Neuronal stem cell (in vitro differentiated cells): ENCODE data around the gene KRT2.

ENCODE experiments used
- DNase-seq: peaks from one replicate; pipeline ENCODE4 v3.0.0-alpha.2; 2013; ENCODE audit warnings: low spot score
- H2AFZ ChIP-seq: one replicate; pipeline ENCODE4 v1.6.1; 2013; ENCODE audit warnings: mild to moderate bottlenecking, low read length, inconsistent platforms
- H2AK5ac ChIP-seq: 2 replicates; pipeline ENCODE4 v1.6.1; 2013; ENCODE audit warnings: low read depth, mild to moderate bottlenecking, inconsistent platforms, low read length, moderate library complexity, mixed read lengths
- H2BK120ac ChIP-seq: 2 replicates; pipeline ENCODE4 v1.6.1; 2013; ENCODE audit warnings: low read depth, mild to moderate bottlenecking, inconsistent platforms, low read length, moderate library complexity, mixed read lengths
- H2BK12ac ChIP-seq: one replicate; pipeline ENCODE4 v1.6.1; 2013; ENCODE audit warnings: low read length, inconsistent platforms
- H2BK15ac ChIP-seq: 2 replicates; pipeline ENCODE4 v1.6.1; 2013; ENCODE audit warnings: mild to moderate bottlenecking, low read length, inconsistent platforms, mixed read lengths
- H2BK5ac ChIP-seq: one replicate; pipeline ENCODE4 v1.6.1; 2013; ENCODE audit warnings: inconsistent platforms, mild to moderate bottlenecking, low read length, moderate library complexity
- H3K14ac ChIP-seq: one replicate; pipeline ENCODE4 v1.6.1; 2013; ENCODE audit warnings: low read length, inconsistent platforms
- H3K18ac ChIP-seq: 2 replicates; pipeline ENCODE4 v1.6.1; 2013; ENCODE audit warnings: low read length, inconsistent platforms
- H3K23ac ChIP-seq: 2 replicates; pipeline ENCODE4 v1.6.1; 2013; ENCODE audit warnings: low read depth, mild to moderate bottlenecking, mixed read lengths, low read length, inconsistent platforms; ENCODE audit not compliant: poor library complexity
- H3K27ac ChIP-seq: replicated peaks from 3 replicates; pipeline ENCODE4 v1.5.1; 2013; ENCODE audit warnings: low read length, inconsistent platforms
- H3K27me3 ChIP-seq, 3 experiments: 2 replicates each; pipeline ENCODE4 v1.6.1; 2013; ENCODE audit warnings: low read length in 3 of 3, mild to moderate bottlenecking in 2 of 3, inconsistent platforms in 1 of 3, low read depth in 1 of 3, mixed read lengths in 1 of 3, moderate library complexity in 1 of 3; ENCODE audit not compliant: control insufficient read depth in 3 of 3, insufficient read depth in 3 of 3
- H3K36me3 ChIP-seq, 2 donors: replicated peaks in 1 of 2; 2 replicates each; pipeline ENCODE4 v1.6.1; 2013; ENCODE audit warnings: low read length in 2 of 2; ENCODE audit not compliant: control insufficient read depth in 2 of 2, insufficient read depth in 2 of 2
- H3K4ac ChIP-seq: 2 replicates; pipeline ENCODE4 v1.6.1; 2013; ENCODE audit warnings: inconsistent platforms, mild to moderate bottlenecking, low read length, moderate library complexity
- H3K4me1 ChIP-seq, 2 donors: 1 replicate in 1 of 2; 2 replicates in 1 of 2; pipeline ENCODE4 v1.6.1; 2013; ENCODE audit warnings: low read length in 2 of 2, low read depth in 1 of 2; ENCODE audit not compliant: control insufficient read depth in 2 of 2, insufficient read depth in 1 of 2
- H3K4me2 ChIP-seq: one replicate; pipeline ENCODE4 v1.6.1; 2013; ENCODE audit warnings: mild to moderate bottlenecking, low read length, inconsistent platforms; ENCODE audit not compliant: insufficient read depth, poor library complexity, severe bottlenecking
- H3K4me3 ChIP-seq, 2 donors: 2 replicates each; pipeline ENCODE4 v1.5.1; 2013; ENCODE audit warnings: low read length in 2 of 2, mild to moderate bottlenecking in 2 of 2, inconsistent platforms in 1 of 2, moderate library complexity in 1 of 2
- H3K79me1 ChIP-seq: one replicate; pipeline ENCODE4 v1.6.1; 2013; ENCODE audit warnings: low read depth, mild to moderate bottlenecking, inconsistent platforms, low read length, moderate library complexity
- H3K9ac ChIP-seq: one replicate; pipeline ENCODE4 v1.6.1; 2013; ENCODE audit warnings: mild to moderate bottlenecking, low read depth, low read length, inconsistent platforms; ENCODE audit not compliant: poor library complexity
- H3K9me3 ChIP-seq, 2 donors: replicated peaks in 1 of 2; 2 replicates each; pipeline versions ENCODE3 to v1.6.1; 2013; ENCODE audit warnings: low read length in 2 of 2, mild to moderate bottlenecking in 2 of 2, inconsistent platforms in 1 of 2, low read depth in 1 of 2, mixed read lengths in 1 of 2, moderate library complexity in 1 of 2; ENCODE audit not compliant: control insufficient read depth in 2 of 2, insufficient read depth in 1 of 2
- H4K8ac ChIP-seq: one replicate; pipeline ENCODE4 v1.6.1; 2013; ENCODE audit warnings: low read depth, mild to moderate bottlenecking, inconsistent platforms, low read length, moderate library complexity
- H4K91ac ChIP-seq: one replicate; pipeline ENCODE4 v1.6.1; 2013; ENCODE audit warnings: low read length, low read depth, mild to moderate bottlenecking, inconsistent platforms; ENCODE audit not compliant: poor library complexity
- WGBS, 2 donors: extraction: QIAGEN DNeasy Blood & Tissue Kit; methylation state at CpG; one replicate each; pipeline ENCODE4 v1.1.7; 2013; ENCODE audit warnings: missing lambda C conversion rate in 2 of 2, mixed read lengths in 1 of 2; ENCODE audit not compliant: insufficient read length in 2 of 2, insufficient replicate concordance in 1 of 2; ENCODE audit errors: extremely low coverage in 2 of 2; 5-methylcytosine and 5-hydroxymethylcytosine counted together

Gene KRT2

GRCh38 chr12:52607314-52607713, 44.7 kb downstream of the KRT2 start:
- Histone ChIP-seq H2AFZ (no peak overlapping the region), H4K91ac (no peak overlapping the region), H3K9ac (no peak overlapping the region), H3K4me3 (no peak overlapping the region), H2AK5ac (no peak overlapping the region), H3K14ac (no peak overlapping the region), H3K79me1 (no peaks in the 10 kb centered on the region), H3K4me1 (no peaks in the 10 kb centered on the region), H3K9me3 (no peaks in the 10 kb centered on the region), H3K23ac (no peak overlapping the region), H3K18ac (no peak overlapping the region), H2BK15ac (no peak overlapping the region), H2BK12ac (no peak overlapping the region), H3K4ac (no peak overlapping the region), H3K27me3 (peaks cover 0 to 5% (median 0%) of the 10 kb centered on the region in 3 experiments), H4K8ac (no peak overlapping the region), H2BK120ac (no peak overlapping the region), H3K4me2 (no peak overlapping the region), H2BK5ac (no peak overlapping the region), H3K36me3 (no peaks in the 10 kb centered on the region), H3K27ac (no peak overlapping the region)
- no CpG with 5 or more reads among the region's 1 CpG for WGBS, 2 donors
- no peak for DNase-seq

DNA sequence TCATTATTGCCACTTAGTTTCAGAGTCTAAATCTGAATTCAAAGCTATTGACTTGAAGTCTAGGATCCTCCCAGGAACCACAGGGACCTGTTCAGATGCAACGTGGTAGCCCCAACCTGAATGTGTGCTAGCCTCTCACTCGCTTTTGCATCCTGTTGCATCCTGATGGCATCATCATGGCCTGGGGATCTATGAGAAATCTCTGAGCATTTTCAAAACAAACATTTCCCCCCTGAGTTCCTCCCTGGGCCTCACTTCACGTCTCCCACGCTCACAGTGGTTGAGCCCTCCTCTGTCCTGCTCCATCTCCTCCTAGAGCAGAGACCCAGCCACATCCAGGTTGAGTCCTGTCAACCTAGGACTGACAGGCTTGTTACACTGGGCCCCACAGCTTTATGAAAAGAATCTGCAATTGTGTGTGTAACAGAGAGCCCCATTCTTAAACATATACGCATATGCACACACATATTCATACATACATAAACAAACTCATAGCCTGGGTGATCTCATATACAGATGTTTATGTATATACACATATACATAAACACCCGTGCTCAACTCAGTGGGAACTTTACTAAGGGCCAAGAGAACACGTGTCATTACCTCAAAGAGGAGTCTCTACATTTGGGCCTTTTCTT, 45.3 kb downstream of the KRT2 start:
- H2AFZ ChIP-seq, result no peak overlapping the region
- no peak overlapping the region for H3K4ac ChIP-seq
- no peak overlapping the region for H2BK5ac ChIP-seq
- no peak overlapping the region for H2AK5ac ChIP-seq
- H3K9ac ChIP-seq, result peak overlapping the region; percentile 24
- no peak overlapping the region for H2BK15ac ChIP-seq
- no peak overlapping the region for H4K91ac ChIP-seq
- WGBS, 2 donors, result no CpG with 5 or more reads among the region's 7 CpGs
- H3K4me3 ChIP-seq, result no peak overlapping the region
- no peaks in the 10 kb centered on the region for H3K9me3 ChIP-seq
- H3K36me3 ChIP-seq, result no peaks in the 10 kb centered on the region
- DNase-seq, result no peak
- no peak overlapping the region for H3K14ac ChIP-seq
- no peak overlapping the region for H3K4me2 ChIP-seq
- no peak overlapping the region for H4K8ac ChIP-seq
- H3K23ac ChIP-seq, result no peak overlapping the region
- no peaks in the 10 kb centered on the region for H3K4me1 ChIP-seq
- no peak overlapping the region for H2BK120ac ChIP-seq
- peaks cover 0 to 5% (median 0%) of the 10 kb centered on the region in 3 experiments for H3K27me3 ChIP-seq
- H2BK12ac ChIP-seq, result no peak overlapping the region
- no peak overlapping the region for H3K18ac ChIP-seq
- H3K79me1 ChIP-seq, result no peaks in the 10 kb centered on the region
- H3K27ac ChIP-seq, result no peak overlapping the region

DNA sequence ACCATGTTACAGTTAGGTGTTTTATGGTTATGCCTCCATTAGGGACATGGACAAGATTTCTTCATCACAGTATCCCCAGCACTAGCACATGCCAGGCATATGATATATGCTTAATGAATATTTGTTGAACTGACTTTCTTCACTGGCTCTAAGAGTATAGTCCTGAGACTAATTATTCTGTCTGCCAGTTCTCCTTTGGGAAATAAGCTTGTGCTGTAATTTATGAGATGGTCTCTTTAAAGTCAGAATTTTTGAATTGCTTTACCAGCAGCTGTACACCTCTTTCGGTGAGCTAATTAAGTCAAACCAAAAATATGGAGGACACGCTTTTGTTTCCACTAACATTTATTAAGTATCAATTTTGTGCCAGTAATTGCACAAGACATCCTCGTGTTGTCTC, 45.9 kb downstream of the KRT2 start:
- Histone ChIP-seq H4K91ac (no peak overlapping the region), H3K4me2 (no peak overlapping the region), H3K4ac (no peak overlapping the region), H3K18ac (no peak overlapping the region), H2BK120ac (no peak overlapping the region), H2AK5ac (no peak overlapping the region), H3K27me3 (peaks cover 0 to 5% (median 0%) of the 10 kb centered on the region in 3 experiments), H3K27ac (no peak overlapping the region), H3K4me1 (no peaks in the 10 kb centered on the region), H3K9me3 (no peaks in the 10 kb centered on the region), H2BK5ac (no peak overlapping the region), H3K14ac (no peak overlapping the region), H2BK15ac (no peak overlapping the region), H2AFZ (no peak overlapping the region), H3K79me1 (no peaks in the 10 kb centered on the region), H2BK12ac (no peak overlapping the region), H4K8ac (no peak overlapping the region), H3K23ac (no peak overlapping the region), H3K4me3 (no peak overlapping the region), H3K36me3 (no peaks in the 10 kb centered on the region), H3K9ac (no peak overlapping the region)
- DNase-seq, result no peak
- no CpG with 5 or more reads among the region's 3 CpGs for WGBS, 2 donors

- no peak overlapping the region for H3K23ac ChIP-seq
- H3K4me3 ChIP-seq, result no peak overlapping the region
- H3K4me1 ChIP-seq, result no peaks in the 10 kb centered on the region
- DNase-seq, result no peak
- no peak overlapping the region for H2AFZ ChIP-seq
- no peak overlapping the region for H2BK5ac ChIP-seq
- no peaks in the 10 kb centered on the region for H3K79me1 ChIP-seq
- peaks cover 0 to 5% (median 0%) of the 10 kb centered on the region in 3 experiments for H3K27me3 ChIP-seq
- H3K27ac ChIP-seq, result no peak overlapping the region
- H4K8ac ChIP-seq, result no peak overlapping the region
- H3K36me3 ChIP-seq, result no peaks in the 10 kb centered on the region
- H3K9ac ChIP-seq, result no peak overlapping the region
- no peak overlapping the region for H4K91ac ChIP-seq
- no peak overlapping the region for H2BK120ac ChIP-seq
- H2BK12ac ChIP-seq, result no peak overlapping the region
- no peak overlapping the region for H2BK15ac ChIP-seq
- no peak overlapping the region for H2AK5ac ChIP-seq
- no peaks in the 10 kb centered on the region for H3K9me3 ChIP-seq
- no peak overlapping the region for H3K14ac ChIP-seq
- H3K4me2 ChIP-seq, result no peak overlapping the region
- H3K18ac ChIP-seq, result no peak overlapping the region
- H3K4ac ChIP-seq, result no peak overlapping the region
- no CpG with 5 or more reads among the region's 1 CpG for WGBS, 2 donors
These were observed 46.5 kb downstream of the KRT2 start for GRCh38 chr12:52605542-52605941.
